Renal pelvis (tissue), 4 donors: Measurements from ENCODE around the gene GANAB. TPM values are rescaled to one million over a fixed set of nuclear protein-coding genes. Genes with fewer than 3 reads are reported as not detected.
A peak's percentile ranks its signal among the peaks of the same experiment; 100 is the strongest.
"Not testable (repeated sequence)": the region's sequence is repeated elsewhere in the genome, so short reads cannot be mapped to it uniquely, and the experiment has no call there.

Experiments used
- DNase-seq: peaks from one replicate; pipeline ENCODE4 v3.0.0-alpha.2; 2013
- polyA plus RNA-seq, 3 donors: library from polyadenylated mRNA; unstranded; fragments of 120-200 nt; gene quantifications; one replicate each; pipeline ENCODE4 v1.2.1, GENCODE V29; 2013; ENCODE audit not compliant: insufficient read length in 3 of 3

The GANAB gene
- polyA plus RNA-seq, 3 donors: 371 to 407 (median 392) TPM

- DNase-seq: no peak
Observed at GRCh38 chr11:62645671-62645945, 805 bp downstream of the GANAB start.

DNA sequence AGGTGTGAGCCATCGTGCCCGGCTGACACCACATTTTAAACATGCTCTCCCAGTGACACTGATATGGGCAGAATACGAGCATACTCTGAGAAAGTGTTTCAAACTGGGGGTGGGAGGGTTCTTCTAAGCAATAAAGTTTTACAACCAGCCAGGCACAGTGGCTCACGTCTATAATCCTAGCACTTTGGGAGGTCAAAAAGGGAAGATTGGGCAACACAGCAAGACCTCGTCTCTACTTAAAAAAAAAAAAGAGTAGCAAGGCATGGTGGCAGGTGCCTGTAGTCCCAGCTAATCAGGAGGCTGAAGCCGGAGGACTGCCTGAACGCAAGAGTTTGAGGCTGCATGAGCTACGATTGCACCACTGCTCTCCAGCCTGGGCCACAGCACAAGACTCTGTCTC lies 2.2 kb downstream of the GANAB start:
- DNase-seq: no peak

- DNase-seq: no peak
Observed at GRCh38 chr11:62632492-62632891, 13.9 kb downstream of the GANAB start.

DNA sequence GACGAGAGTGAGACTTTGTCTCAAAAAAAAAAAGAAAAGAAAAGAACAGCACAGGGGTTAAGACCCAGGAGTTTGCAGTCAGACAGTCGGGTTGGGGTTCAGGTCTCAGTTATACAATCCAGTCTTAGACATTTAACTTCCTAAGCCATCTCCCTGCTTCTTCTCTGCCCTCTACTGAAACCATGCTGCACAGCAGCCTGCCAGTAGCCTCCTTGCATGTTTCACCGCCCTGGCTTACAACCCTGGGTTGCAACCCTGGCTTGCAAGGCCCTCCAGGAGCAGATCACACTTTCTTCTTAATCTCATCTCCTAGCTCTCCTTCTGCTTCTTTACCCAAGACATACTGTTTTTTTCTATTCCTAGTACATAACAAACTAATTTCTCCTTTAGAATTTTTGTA lies 18.7 kb downstream of the GANAB start:
- DNase-seq: no peak

DNA sequence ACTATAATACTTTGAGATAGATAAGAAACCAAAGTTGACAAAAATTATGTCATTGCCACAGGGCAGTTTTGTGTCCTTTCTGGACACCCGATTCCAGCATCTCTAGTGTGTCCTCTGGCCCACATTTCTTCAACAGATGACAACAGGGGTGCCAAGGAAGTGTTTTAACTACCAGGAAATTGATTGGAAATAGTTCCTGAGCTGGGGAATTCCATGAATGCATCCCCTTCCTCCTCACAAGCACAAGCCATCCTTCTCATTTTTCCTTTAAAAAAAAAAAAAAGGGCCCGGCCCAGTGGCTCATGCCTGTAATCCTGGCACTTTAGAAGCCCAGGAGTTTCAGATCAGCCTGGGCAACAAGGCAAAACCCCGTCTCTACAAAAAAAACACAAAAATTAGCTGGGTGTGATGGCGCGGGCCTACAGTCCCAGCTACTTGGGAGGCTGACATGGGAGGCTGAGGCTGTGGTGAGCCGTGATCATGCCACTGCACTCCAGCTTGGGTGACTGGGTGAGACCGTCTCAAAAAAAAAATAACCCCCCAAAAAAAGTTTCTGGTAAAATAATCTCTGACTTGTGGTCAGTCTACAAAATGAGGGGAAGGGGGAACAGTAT lies 23.8 kb downstream of the GANAB start:
- no peak for DNase-seq

- DNase-seq: peak; percentile 96
Observed at GRCh38 chr11:62621567-62622470, 24.6 kb downstream of the GANAB start, which contains the start of gene B3GAT3. TSS of gene B3GAT3 (minus strand) at chr11:62621986. CDS start at chr11:62621947, 39 bp downstream.

- no peak for DNase-seq
Observed at GRCh38 chr11:62621027-62621566, 25.3 kb downstream of the GANAB start.

DNA sequence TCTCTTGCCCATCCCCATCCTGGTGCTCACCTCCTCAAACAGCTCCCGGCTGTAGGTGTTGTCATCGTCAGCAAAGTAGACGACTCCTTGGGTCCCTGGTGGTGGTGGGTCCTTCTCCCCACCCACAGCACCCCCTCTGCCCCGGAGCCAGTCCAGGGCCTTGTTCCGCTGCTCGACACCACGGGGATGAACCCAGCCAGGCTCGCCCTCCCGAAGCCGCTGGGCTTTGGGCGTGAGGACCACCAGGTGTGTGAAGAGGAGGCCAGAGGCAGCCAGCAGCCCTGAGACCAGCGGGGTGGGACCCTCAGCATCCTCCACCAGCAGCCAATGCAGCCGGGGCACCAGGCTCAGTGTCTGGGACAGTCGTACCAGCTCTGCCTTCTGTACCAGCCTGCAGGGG lies 29.5 kb downstream of the GANAB start:
- not testable (repeated sequence) for DNase-seq

GRCh38 chr11:62615521-62615920 lies 30.9 kb downstream of the GANAB start:
- DNase-seq: no peak

- no peak for DNase-seq
Observed at GRCh38 chr11:62614275-62614674, 32.1 kb downstream of the GANAB start.

GRCh38 chr11:62613291-62613778 lies 33.1 kb downstream of the GANAB start:
- DNase-seq: no peak

DNA sequence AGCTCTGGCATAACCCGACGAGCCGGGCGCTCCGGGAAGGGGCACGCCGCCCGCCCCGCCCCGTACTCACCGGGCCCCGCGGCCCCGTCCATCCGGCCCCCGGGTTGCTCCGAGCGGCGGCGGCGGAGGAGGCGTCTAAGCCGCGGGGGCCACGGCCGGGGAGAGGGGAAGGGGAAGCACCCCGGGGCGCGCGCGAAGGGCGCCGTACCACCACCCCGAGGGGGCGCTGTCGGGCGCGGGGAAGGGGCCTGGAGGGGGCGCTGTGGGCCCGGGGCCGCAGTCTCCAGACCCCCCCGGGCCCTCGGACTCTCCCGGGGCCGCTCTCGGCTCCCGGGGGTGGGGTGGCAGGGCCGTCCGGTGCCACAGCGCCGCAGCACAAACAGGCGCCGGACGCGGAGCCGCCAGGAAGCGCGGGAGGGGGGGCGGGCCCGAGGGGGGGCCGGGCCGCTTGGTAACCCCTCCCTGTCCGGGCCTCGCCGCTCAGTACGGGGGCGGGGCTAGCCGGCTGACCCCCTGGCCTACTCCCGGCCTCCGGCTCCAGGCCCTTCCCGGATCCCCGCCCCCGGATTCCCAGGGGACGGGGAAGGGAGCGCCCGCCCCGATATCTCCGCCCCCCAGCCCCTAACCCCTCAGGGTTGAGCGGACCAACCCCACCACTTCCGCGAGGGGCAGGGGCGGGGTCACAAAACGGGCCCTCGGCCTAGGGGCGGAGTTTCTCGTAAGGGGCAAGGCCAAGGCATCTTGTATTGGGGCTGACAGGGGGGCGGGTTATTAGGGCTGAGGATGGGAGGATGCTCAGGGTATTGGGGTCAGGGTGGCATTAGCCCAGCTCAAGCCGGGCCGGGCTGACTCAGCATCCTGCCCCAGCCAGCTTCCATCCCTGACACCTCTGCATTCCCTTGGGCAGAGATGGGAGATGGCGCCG lies 33.8 kb downstream of the GANAB start, which contains the start of the genes EML3 and ROM1:
TSS of gene EML3 (minus strand) at position 410 of the 925 bp plus-strand sequence. CDS start at position 92, 318 bp downstream.
TSS of gene ROM1 (plus strand) at position 892 of the 925 bp plus-strand sequence. CDS start at position 917, 25 bp downstream.
- peak; percentile 78 for DNase-seq

GRCh38 chr11:62611705-62612365 lies 34.6 kb downstream of the GANAB start:
- no peak for DNase-seq

DNA sequence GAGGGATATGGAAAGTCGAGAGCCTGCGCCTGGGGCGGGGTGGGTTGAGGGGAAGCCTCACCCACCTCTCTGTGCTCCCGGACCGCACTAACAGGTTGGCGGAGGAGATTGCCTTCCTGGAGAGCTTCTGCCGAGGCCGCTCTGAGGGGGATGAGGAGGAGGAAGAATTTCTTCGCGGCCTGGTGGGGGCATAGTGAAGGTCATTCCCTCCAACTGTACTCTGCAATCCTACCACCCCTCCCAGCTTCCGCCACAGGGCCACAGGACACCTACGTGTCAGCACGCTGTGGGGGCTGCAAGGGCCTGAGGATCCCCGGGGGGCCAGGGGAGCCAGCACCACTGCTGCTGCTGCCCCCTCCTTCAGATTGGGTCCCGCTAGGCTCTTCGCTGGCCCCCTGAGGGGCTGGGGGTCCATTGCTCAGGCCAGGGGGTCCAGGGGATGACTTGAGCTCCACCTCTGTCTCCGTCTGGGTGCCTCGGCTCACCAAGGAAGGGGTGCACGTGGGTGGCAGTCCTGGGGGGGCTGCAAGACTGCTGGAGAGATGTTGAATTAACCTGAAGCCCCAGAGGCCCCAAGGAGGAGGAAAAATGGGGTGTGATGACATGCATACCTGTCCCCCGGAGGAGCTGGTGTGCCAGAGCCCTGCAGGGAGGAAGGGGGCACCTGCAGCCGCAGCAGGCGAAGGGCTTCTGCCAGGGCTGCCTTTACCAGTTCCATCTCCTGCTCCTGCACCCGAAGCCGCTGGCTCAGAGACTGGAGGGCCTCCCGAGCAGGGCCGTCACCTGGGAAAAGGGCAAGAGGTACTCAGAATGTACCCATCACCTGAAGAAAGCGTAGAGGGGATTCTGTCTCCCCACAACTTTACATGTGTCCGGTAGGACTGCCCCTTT lies 35.4 kb downstream of the GANAB start:
- DNase-seq: no peak

DNA sequence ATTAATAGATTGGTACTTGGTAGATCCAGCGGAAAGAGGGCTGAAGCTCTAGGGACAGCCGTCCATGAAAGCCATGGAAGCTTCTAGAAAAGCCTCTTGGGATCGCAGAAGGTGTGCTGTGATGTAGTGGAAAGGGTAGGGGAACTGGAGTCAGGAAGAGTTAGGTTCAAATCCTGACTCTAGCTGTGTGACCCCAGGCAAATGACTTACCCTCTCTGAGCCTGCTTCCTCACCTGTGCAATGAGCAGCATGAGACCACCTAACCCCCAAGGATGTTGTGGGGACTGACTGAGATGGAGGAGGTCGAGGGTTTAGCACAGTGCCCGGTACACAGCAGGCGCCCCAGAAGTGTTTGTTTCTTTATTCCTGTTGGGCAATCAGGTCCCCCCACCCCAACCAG lies 36.0 kb downstream of the GANAB start:
- DNase-seq: no peak

DNA sequence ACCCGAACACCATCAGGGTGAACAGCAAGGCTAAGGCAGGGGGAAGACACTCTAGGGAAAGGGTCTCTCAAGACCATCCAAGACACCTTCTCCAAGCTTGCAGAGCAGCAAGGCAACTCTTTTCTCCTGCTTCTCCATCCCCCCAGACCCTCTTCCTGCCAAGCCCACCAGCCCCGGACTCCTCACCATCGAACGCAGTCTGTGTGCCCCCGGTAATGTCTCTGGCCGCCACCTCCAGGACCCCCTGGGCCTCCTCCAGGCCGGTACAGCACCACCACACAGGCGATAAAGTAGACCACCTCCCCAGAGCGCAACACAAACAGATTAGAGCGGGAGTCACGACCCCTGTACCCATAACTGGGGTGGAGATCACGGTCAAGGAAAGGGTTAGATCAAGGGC lies 37.6 kb downstream of the GANAB start:
- no peak for DNase-seq

DNA sequence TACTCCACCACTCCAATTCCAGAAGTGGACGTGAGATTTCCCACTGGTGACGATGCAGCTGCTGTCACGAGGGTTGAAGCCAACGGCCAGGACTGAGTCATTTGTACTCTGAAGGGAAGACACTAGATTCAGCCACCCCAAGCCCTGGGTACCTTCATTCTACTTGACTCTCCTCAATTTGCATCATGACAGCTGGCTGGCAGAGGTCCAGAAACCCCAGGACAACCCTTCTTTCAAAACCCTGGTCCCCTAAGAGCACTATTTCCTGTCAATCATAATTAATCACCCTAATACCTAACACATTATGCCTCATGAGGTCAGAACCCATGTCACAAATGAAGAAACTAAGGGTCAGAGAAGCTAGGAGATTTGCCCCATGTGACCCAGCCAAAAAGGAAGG lies 38.7 kb downstream of the GANAB start:
- DNase-seq: no peak

GRCh38 chr11:62605902-62606301 lies 40.5 kb downstream of the GANAB start:
- DNase-seq: no peak

DNA sequence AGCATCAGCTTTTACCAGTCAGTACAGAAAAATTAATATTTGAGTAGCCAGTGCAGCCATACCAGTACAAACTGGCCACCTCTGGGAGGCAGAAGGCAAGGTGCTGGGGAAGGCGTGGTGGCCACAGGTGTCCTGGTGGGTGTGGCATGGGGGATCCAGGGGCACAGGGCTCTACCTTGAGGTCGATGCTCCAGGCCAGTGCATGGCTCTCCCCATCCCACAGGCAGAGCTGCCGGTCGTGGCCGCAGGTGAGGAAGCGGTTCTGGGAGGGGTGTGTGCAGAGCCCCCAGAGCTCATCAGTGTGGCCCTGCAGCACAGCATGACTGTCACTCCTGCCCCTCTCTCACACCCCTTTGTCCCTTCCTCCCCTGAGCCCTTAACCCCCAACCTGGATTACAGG lies 40.9 kb downstream of the GANAB start:
- no peak for DNase-seq
